Natural killer cell (primary cell): Measurements from ENCODE around the gene SLC5A6. TPM values are rescaled to one million over a fixed set of nuclear protein-coding genes. Genes with fewer than 3 reads are reported as not detected.

ENCODE experiments used
- ATAC-seq, 3 donors: fragments of 150-1000 bp in 2 of 3; fragments of 200-7000 bp in 1 of 3; cut with Tn5 transposase; 1 replicate in 1 of 3; 2 replicates in 2 of 3; pipeline ENCODE4 v1.10.0; 2021; ENCODE audit warnings: mild to moderate bottlenecking in 2 of 3, moderate library complexity in 2 of 3
- DNase-seq, 2 donors: peaks; one replicate each; pipeline versions ENCODE4 v3.0.0 to v3.0.0-alpha.2; 2013 to 2021; ENCODE audit warnings: mixed read lengths in 1 of 2
- H3K27ac ChIP-seq: one replicate; pipeline ENCODE4 v1.5.1; 2013; ENCODE audit warnings: mild to moderate bottlenecking, low read length
- H3K27me3 ChIP-seq: one replicate; pipeline ENCODE4 v1.6.1; 2013; ENCODE audit warnings: low read length; ENCODE audit not compliant: control insufficient read depth, insufficient read depth
- H3K36me3 ChIP-seq: one replicate; pipeline ENCODE4 v1.6.1; 2013; ENCODE audit warnings: low read length; ENCODE audit not compliant: control insufficient read depth, insufficient read depth
- H3K4me1 ChIP-seq: one replicate; pipeline ENCODE4 v1.6.1; 2013; ENCODE audit warnings: low read length; ENCODE audit not compliant: control insufficient read depth, insufficient read depth
- H3K4me3 ChIP-seq: one replicate; pipeline ENCODE4 v1.5.1; 2013; ENCODE audit warnings: low read length
- H3K9me3 ChIP-seq: one replicate; pipeline ENCODE4 v1.6.1; 2013; ENCODE audit warnings: low read length; ENCODE audit not compliant: control insufficient read depth, insufficient read depth
- H3K27ac Mint-ChIP-seq, 2 donors: one replicate each; pipeline ENCODE4 v1.8.0; 2022; ENCODE audit warnings: mild to moderate bottlenecking in 2 of 2, mixed read lengths in 2 of 2, moderate library complexity in 1 of 2
- H3K27me3 Mint-ChIP-seq, 2 donors: one replicate each; pipeline ENCODE4 v1.8.0; 2022; ENCODE audit warnings: low read depth in 2 of 2, mixed read lengths in 2 of 2
- H3K36me3 Mint-ChIP-seq: one replicate; pipeline ENCODE4 v1.8.0; 2022; ENCODE audit warnings: mixed read lengths
- H3K4me1 Mint-ChIP-seq, 2 donors: one replicate each; pipeline ENCODE4 v1.8.0; 2022; ENCODE audit warnings: mixed read lengths in 2 of 2
- H3K4me3 Mint-ChIP-seq: one replicate; pipeline ENCODE4 v1.8.0; 2022; ENCODE audit warnings: mild to moderate bottlenecking, moderate library complexity, mixed read lengths
- H3K9me3 Mint-ChIP-seq, 2 donors: one replicate each; pipeline ENCODE4 v1.8.0; 2022; ENCODE audit warnings: mixed read lengths in 2 of 2
- WGBS: methylation state at CpG from one replicate; pipeline ENCODE4 v1.1.7; 2013; ENCODE audit warnings: missing lambda C conversion rate; ENCODE audit not compliant: insufficient coverage; 5-methylcytosine and 5-hydroxymethylcytosine counted together
- intact Hi-C: fragments of 100-400 bp; cut with micrococcal nuclease; formaldehyde crosslinking; loops from one replicate; pipeline ENCODE4 v1.14.2; 2022
- total RNA-seq, 4 donors: library from RNA; stranded (reverse); fragments of 120-200 nt in 1 of 4; gene quantifications; one replicate each; pipeline versions ENCODE4 v1.2.3 to v1.2.4, GENCODE V29; 2013 to 2022
- TF ChIP-seq, protein P1 (sequence below): fragments of 200-600 bp; IDR thresholded peaks from one replicate; pipeline ENCODE4 v1.8.0; 2022; ENCODE audit warnings: antibody characterized with exemption

Gene SLC5A6
- total RNA-seq, 3 donors from 2014 or later (not counting 1 experiment from before 2014, with no cell fraction given): 86.2 to 102 (median 93.7) TPM

DNA sequence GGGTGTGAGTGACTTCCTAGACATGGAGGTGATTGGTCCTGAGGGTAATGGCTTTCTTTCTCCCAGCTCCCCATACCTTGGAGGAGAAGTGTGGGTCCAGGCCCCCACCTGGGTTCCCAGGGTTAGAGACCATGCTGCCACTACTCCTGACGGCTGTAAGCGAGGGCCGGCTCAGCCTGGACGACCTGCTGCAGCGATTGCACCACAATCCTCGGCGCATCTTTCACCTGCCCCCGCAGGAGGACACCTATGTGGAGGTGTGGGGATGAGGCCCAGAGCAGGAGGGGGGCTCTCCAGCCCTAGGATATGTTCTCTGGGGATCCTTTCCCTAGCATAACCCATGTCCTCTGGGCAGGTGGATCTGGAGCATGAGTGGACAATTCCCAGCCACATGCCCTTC, 26.9 kb upstream of the SLC5A6 start:
- Mint-ChIP-seq H3K9me3 (no peaks in the 10 kb centered on the region), H3K36me3 (peaks cover 8% of the 10 kb centered on the region), H3K4me1 (no peaks in the 10 kb centered on the region), H3K4me3 (no peak overlapping the region), H3K27me3 (no peaks in the 10 kb centered on the region), H3K27ac (no peak overlapping the region)
- WGBS: 98% methylated on average over 8 of the region's 8 CpGs
- peaks cover 81% of the 10 kb centered on the region for H3K36me3 ChIP-seq
- no peak for DNase-seq
- no peaks in the 10 kb centered on the region for H3K27me3 ChIP-seq
- TF ChIP-seq, protein P1, sequence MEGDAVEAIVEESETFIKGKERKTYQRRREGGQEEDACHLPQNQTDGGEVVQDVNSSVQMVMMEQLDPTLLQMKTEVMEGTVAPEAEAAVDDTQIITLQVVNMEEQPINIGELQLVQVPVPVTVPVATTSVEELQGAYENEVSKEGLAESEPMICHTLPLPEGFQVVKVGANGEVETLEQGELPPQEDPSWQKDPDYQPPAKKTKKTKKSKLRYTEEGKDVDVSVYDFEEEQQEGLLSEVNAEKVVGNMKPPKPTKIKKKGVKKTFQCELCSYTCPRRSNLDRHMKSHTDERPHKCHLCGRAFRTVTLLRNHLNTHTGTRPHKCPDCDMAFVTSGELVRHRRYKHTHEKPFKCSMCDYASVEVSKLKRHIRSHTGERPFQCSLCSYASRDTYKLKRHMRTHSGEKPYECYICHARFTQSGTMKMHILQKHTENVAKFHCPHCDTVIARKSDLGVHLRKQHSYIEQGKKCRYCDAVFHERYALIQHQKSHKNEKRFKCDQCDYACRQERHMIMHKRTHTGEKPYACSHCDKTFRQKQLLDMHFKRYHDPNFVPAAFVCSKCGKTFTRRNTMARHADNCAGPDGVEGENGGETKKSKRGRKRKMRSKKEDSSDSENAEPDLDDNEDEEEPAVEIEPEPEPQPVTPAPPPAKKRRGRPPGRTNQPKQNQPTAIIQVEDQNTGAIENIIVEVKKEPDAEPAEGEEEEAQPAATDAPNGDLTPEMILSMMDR: no peak
- no peak for ATAC-seq
- H3K4me3 ChIP-seq: no peak overlapping the region
- intact Hi-C loops: no loop called here
- H3K4me1 ChIP-seq: no peaks in the 10 kb centered on the region
- no peaks in the 10 kb centered on the region for H3K9me3 ChIP-seq
- H3K27ac ChIP-seq: no peak overlapping the region

DNA sequence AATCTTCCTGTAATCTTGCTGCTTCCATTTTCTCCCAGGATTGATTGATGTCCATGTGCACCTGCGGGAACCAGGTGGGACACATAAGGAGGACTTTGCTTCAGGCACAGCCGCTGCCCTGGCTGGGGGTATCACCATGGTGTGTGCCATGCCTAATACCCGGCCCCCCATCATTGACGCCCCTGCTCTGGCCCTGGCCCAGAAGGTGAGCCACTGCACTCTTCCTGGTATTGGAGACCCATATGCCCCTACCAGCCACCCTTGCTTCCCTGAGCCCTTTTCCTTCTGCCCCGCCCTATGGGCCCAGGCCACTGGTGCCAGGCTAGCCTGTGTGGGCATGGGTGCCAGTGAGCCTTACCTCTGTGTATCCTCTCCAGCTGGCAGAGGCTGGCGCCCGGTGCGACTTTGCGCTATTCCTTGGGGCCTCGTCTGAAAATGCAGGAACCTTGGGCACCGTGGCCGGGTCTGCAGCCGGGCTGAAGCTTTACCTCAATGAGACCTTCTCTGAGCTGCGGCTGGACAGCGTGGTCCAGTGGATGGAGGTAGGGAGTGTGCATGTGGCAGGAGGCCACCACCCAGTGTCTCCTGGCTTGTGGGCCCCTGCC, 25.4 kb upstream of the SLC5A6 start:
- H3K36me3 ChIP-seq: peaks cover 84% of the 10 kb centered on the region
- no peak overlapping the region for H3K27ac ChIP-seq
- H3K9me3 ChIP-seq: no peaks in the 10 kb centered on the region
- peaks cover 8% of the 10 kb centered on the region for H3K36me3 Mint-ChIP-seq
- no peaks in the 10 kb centered on the region for H3K27me3 Mint-ChIP-seq
- no peaks in the 10 kb centered on the region for H3K27me3 ChIP-seq
- H3K4me1 Mint-ChIP-seq: no peaks in the 10 kb centered on the region
- H3K9me3 Mint-ChIP-seq: no peaks in the 10 kb centered on the region
- WGBS: 96% methylated on average over 15 of the region's 15 CpGs
- TF ChIP-seq, protein P1: no peak
- intact Hi-C loops: no loop called here
- ATAC-seq: no peak
- H3K4me3 Mint-ChIP-seq: no peak overlapping the region
- no peak for DNase-seq
- no peak overlapping the region for H3K27ac Mint-ChIP-seq
- H3K4me3 ChIP-seq: no peak overlapping the region
- H3K4me1 ChIP-seq: no peaks in the 10 kb centered on the region

DNA sequence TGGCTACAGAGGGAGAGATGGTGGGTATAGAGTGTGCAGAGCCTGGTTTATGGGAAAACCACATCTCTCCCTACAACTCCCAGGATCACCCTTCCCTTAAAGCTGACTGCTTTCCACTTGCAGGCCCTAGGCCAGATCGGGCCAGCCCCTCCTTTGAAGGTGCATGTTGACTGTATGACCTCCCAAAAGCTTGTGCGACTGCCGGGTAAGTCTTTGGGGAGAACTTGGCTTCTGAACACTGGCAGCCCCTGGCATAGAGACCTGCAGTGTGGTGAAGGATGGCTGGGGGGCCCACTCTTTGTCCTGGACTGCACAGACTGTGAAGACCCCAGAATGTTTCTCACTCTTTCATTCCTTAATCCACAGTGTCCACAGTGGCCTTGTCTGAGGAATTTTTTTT, 24.6 kb upstream of the SLC5A6 start:
- WGBS: 98% methylated on average over 3 of the region's 3 CpGs
- Histone ChIP-seq H3K27ac (no peak overlapping the region), H3K4me3 (no peak overlapping the region), H3K4me1 (no peaks in the 10 kb centered on the region), H3K36me3 (peaks cover 86% of the 10 kb centered on the region), H3K27me3 (no peaks in the 10 kb centered on the region), H3K9me3 (no peaks in the 10 kb centered on the region)
- H3K9me3 Mint-ChIP-seq: no peaks in the 10 kb centered on the region
- no peak overlapping the region for H3K4me3 Mint-ChIP-seq
- intact Hi-C loops: no loop called here
- TF ChIP-seq, protein P1: no peak
- ATAC-seq: no peak
- no peak overlapping the region for H3K27ac Mint-ChIP-seq
- peaks cover 8% of the 10 kb centered on the region for H3K36me3 Mint-ChIP-seq
- no peak for DNase-seq
- H3K27me3 Mint-ChIP-seq: no peaks in the 10 kb centered on the region
- H3K4me1 Mint-ChIP-seq: no peaks in the 10 kb centered on the region

DNA sequence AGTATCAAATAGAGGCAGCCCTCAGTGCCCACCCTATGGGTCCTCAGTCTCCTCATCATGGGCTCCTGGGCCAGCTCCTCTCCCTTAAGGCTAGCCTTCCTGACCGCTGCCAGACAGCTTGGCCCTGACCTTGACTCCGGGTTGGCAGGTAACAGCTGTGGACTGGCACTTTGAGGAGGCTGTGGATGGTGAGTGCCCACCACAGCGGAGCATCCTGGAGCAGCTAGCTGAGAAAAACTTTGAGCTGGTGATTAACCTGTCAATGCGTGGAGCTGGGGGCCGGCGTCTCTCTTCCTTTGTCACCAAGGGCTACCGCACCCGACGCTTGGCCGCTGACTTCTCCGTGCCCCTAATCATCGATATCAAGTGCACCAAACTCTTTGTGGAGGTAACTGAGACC, 24.1 kb upstream of the SLC5A6 start:
- peaks cover 8% of the 10 kb centered on the region for H3K36me3 Mint-ChIP-seq
- WGBS: 97% methylated on average over 12 of the region's 12 CpGs
- DNase-seq: no peak

More for the DNA sequence above, 24.1 kb upstream of the SLC5A6 start:
- no peaks in the 10 kb centered on the region for H3K4me1 Mint-ChIP-seq
- Histone ChIP-seq H3K27ac (no peak overlapping the region), H3K36me3 (peaks cover 87% of the 10 kb centered on the region), H3K9me3 (no peaks in the 10 kb centered on the region), H3K4me3 (no peak overlapping the region), H3K4me1 (no peaks in the 10 kb centered on the region), H3K27me3 (no peaks in the 10 kb centered on the region)
- H3K27me3 Mint-ChIP-seq: no peaks in the 10 kb centered on the region
- H3K4me3 Mint-ChIP-seq: no peak overlapping the region
- no peak for ATAC-seq
- H3K27ac Mint-ChIP-seq: no peak overlapping the region
- TF ChIP-seq, protein P1: no peak
- no peaks in the 10 kb centered on the region for H3K9me3 Mint-ChIP-seq
- intact Hi-C loops: no loop called here
